HG03558 (cell line): Measurements from ENCODE around the gene SOX13.

Experiments
- ATAC-seq: cut with Tn5 transposase; IDR thresholded peaks from one replicate; pipeline ENCODE4 v1.9.1; 2021; ENCODE audit warnings: moderate number of reproducible peaks; ENCODE audit not compliant: unreplicated experiment; ENCODE audit errors: extremely low read depth

SOX13 gene

DNA sequence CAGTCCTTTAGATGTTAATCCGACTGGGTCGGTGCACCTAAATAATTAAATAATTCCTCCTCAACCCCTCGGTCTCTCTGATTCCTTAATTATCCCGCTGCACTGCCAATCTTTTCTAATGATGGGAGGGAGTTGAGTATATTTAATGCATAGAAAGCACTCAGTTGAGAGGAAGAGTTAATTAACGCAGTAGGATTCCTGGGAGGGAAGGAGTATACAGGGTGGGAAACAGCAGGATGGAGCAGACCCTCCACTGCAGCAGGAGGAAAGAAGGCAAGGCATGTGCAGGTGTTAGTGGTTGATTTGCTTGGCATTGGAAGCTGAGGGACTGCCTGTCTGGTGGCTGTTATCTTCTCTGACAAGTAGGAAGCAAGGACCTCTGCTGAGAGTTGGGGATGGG, 103.1 kb downstream of the SOX13 start:
- no peak for ATAC-seq

DNA sequence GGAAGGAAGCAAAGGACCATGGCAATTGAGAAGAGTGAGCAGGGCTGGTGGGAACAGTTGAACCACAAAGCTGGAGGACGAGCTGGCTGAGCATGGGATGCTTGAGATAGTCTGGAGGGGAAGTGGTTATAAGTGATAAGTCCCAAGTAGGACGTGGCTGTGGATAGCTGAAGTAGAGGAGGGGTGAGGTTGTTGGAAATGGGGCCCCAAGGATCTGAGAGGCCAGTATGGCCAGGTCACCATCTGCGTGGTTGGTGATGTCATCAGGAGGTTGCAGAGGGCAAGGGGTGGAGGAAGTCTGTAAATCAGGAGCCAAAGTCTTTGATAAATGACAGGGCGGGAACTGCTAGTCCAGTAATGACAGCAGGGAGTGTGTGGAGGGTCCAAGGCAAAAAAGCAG, 104.2 kb downstream of the SOX13 start:
- ATAC-seq = no peak
